Erythroblast (primary cell): ENCODE data around the gene LINC00305.

Source experiments
- GATA1 ChIP-seq: IDR thresholded peaks from 2 replicates; pipeline ENCODE4 v1.6.1; 2011; ENCODE audit warnings: low read depth, mild to moderate bottlenecking, control low read depth, low read length, moderate library complexity
- POLR2A ChIP-seq: IDR thresholded peaks from 2 replicates; pipeline ENCODE4 v1.6.1; 2011; ENCODE audit warnings: mild to moderate bottlenecking, low read length

DNA sequence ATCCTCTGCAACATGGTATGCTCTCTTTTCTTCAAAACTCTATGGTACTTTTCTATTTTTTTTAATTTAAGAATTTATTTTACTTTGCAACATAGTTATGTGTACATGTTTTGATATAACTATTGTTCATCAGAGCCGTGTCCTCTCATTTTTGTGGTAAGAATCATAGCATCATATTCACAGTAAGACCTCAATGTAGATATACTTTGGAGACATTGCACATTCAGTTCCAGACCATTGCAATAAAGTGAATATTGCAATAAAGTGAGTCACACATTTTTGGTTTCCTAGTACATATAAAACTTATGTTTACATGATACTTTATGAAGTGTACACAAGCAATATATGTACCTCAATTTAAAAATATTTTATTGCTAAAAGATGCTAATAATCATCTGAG is 22.7 kb upstream of the LINC00305 start:
- TF ChIP-seq POLR2A (no peak), GATA1 (no peak)
